ENCODE results near the gene PRKAR2B. TPM values are rescaled to one million over a fixed set of nuclear protein-coding genes. Genes with fewer than 3 reads are reported as not detected.
A peak's percentile ranks its signal among the peaks of the same experiment; 100 is the strongest.

Gene PRKAR2B
- total and polyA plus RNA-seq, 4 donors, result 3.5 to 15.0 (median 5.8) TPM

DNA sequence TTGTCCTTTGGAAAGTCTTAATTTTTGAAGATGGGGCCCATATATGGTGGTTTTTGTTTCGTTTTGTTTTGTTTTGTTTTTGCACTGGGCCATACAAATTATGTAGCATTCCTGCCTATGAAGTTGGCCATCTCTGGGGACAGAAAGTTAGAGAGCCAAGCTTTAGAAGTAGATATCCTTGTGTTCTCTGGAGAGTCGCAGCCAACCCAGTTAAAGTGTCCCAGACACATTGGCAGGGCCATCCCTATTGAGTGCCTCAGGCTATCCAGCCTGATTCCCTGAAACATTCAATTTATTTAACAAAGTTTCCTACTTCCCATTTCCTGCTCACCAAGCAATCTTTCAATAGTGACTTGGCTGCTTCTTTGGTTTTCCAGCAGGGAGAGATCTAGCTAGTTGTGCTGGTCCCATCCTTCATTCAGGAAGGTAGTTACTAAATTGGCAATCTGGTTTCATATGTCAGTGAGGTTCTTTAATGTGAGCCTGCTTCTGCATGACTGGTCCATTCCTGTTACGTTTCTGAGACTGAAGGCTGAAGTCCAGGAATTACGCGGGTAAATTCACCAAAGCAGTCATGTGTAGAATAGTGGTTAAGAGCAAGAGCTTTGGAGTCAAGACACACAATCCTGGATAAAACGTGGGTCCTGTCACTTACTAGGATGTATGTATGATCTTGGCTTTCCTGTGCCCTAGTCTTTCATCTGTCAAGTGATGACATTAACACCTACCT, 75.0 kb downstream of the PRKAR2B start:
- Histone ChIP-seq H3K4me3 (no peak overlapping the region), H3K9me3 (ENCODE audit: control insufficient read depth in 4 of 4, insufficient read depth in 3 of 4, low read length in 3 of 4) (no peaks in the 10 kb centered on the region), H3K27me3 (ENCODE audit: control insufficient read depth in 3 of 3, insufficient read depth in 3 of 3, low read length in 2 of 3) (no peaks in the 10 kb centered on the region), H3K4me1 (ENCODE audit: control insufficient read depth in 5 of 5, insufficient read depth in 5 of 5, low read length in 5 of 5) (peaks cover 0 to 19% (median 8%) of the 10 kb centered on the region in 5 donors), H3K36me3 (ENCODE audit: control insufficient read depth in 4 of 4, insufficient read depth in 4 of 4, low read length in 4 of 4) (no peaks in the 10 kb centered on the region), H3K9ac (ENCODE audit: insufficient read depth in 1 of 2, low read length in 2 of 2) (no peak overlapping the region), H3K27ac (ENCODE audit: low read depth in 1 of 2, low read length in 1 of 2) (no peak overlapping the region)
- TF ChIP-seq, protein P1, sequence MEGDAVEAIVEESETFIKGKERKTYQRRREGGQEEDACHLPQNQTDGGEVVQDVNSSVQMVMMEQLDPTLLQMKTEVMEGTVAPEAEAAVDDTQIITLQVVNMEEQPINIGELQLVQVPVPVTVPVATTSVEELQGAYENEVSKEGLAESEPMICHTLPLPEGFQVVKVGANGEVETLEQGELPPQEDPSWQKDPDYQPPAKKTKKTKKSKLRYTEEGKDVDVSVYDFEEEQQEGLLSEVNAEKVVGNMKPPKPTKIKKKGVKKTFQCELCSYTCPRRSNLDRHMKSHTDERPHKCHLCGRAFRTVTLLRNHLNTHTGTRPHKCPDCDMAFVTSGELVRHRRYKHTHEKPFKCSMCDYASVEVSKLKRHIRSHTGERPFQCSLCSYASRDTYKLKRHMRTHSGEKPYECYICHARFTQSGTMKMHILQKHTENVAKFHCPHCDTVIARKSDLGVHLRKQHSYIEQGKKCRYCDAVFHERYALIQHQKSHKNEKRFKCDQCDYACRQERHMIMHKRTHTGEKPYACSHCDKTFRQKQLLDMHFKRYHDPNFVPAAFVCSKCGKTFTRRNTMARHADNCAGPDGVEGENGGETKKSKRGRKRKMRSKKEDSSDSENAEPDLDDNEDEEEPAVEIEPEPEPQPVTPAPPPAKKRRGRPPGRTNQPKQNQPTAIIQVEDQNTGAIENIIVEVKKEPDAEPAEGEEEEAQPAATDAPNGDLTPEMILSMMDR (IDR thresholded peaks at IDR 0.05; ENCODE audit: control extremely low read depth, extremely low read depth), result no peak
- no peak for DNase-seq
- WGBS, 2 donors, result 91 to 96% methylated on average over 6 of the region's 6 CpGs
- no peak for ATAC-seq (ENCODE audit: insufficient read depth, low FRiP score)

DNA sequence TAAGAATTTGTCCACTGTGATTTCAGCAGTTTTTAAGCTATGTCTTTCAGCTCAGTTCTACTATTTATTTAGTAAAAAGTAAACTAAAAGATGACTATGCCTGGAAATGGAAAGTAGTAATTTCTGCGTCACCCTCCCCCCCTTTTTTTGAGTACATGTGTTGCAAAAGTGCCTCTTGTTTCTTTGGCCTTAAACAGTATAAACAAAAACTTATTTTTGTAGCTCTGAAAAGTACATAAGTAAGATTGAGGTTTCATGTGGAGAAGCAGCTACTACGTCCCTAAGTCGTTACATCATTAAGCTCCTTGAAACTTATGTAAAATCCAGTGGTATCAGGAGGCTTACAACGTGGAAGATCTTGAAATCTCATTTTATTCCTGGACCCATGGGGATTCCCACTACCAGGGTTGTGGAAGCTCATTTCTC, 78.0 kb downstream of the PRKAR2B start:
- ATAC-seq (ENCODE audit: insufficient read depth, low FRiP score) (peak; percentile 57), DNase-seq (peak in 2 of 3 donors; percentile 44 to 71)
- Histone ChIP-seq H3K9me3 (ENCODE audit: control insufficient read depth in 4 of 4, insufficient read depth in 3 of 4, low read length in 3 of 4) (no peaks in the 10 kb centered on the region), H3K36me3 (ENCODE audit: control insufficient read depth in 4 of 4, insufficient read depth in 4 of 4, low read length in 4 of 4) (no peaks in the 10 kb centered on the region), H3K27ac (ENCODE audit: low read depth in 1 of 2, low read length in 1 of 2) (no peak overlapping the region), H3K4me1 (ENCODE audit: control insufficient read depth in 5 of 5, insufficient read depth in 5 of 5, low read length in 5 of 5) (peaks cover 0 to 19% (median 8%) of the 10 kb centered on the region in 5 donors), H3K4me3 (no peak overlapping the region), H3K9ac (ENCODE audit: insufficient read depth in 1 of 2, low read length in 2 of 2) (peak overlapping the region in 1 of 2 donors; percentile 4), H3K27me3 (ENCODE audit: control insufficient read depth in 3 of 3, insufficient read depth in 3 of 3, low read length in 2 of 3) (no peaks in the 10 kb centered on the region)
- TF ChIP-seq, protein P1 (IDR thresholded peaks at IDR 0.05; ENCODE audit: control extremely low read depth, extremely low read depth), result no peak
- WGBS, 2 donors, result 41 to 48% methylated on average over 4 of the region's 4 CpGs

DNA sequence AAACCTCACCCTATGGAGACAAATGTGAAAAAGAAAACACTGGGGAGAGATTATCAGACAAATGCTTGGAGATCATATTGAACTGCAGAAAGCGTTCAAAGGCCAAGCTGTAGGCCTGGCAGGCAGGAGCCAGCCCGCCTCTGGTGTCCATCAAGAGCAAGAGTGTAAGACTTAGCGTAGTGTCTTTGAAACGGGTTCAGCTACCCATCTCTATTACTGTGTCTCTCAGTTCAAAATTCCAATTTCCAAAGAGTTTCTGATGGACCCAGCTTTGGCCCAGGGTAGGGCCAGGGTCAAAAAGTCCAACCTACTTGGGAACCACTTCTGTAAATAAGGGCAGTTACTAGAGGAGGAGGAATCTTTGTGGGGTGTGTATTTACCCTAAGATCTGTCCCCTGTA, 78.9 kb downstream of the PRKAR2B start:
- Histone ChIP-seq H3K9me3 (ENCODE audit: control insufficient read depth in 4 of 4, insufficient read depth in 3 of 4, low read length in 3 of 4) (no peaks in the 10 kb centered on the region), H3K27me3 (ENCODE audit: control insufficient read depth in 3 of 3, insufficient read depth in 3 of 3, low read length in 2 of 3) (no peaks in the 10 kb centered on the region), H3K4me3 (no peak overlapping the region), H3K27ac (ENCODE audit: low read depth in 1 of 2, low read length in 1 of 2) (no peak overlapping the region), H3K36me3 (ENCODE audit: control insufficient read depth in 4 of 4, insufficient read depth in 4 of 4, low read length in 4 of 4) (no peaks in the 10 kb centered on the region), H3K9ac (ENCODE audit: insufficient read depth in 1 of 2, low read length in 2 of 2) (no peak overlapping the region), H3K4me1 (ENCODE audit: control insufficient read depth in 5 of 5, insufficient read depth in 5 of 5, low read length in 5 of 5) (peaks cover 0 to 14% (median 3%) of the 10 kb centered on the region in 5 donors)
- DNase-seq, result no peak
- ATAC-seq (ENCODE audit: insufficient read depth, low FRiP score), result no peak
- WGBS, 2 donors, result 94% methylated on average over 4 of the region's 4 CpGs
- TF ChIP-seq, protein P1 (IDR thresholded peaks at IDR 0.05; ENCODE audit: control extremely low read depth, extremely low read depth), result no peak
